ENCODE measurements around the gene MYCBP.

GRCh38 chr1:38860454-38860795, 12.7 kb downstream of the MYCBP start:
- TF ChIP-seq, protein P1, sequence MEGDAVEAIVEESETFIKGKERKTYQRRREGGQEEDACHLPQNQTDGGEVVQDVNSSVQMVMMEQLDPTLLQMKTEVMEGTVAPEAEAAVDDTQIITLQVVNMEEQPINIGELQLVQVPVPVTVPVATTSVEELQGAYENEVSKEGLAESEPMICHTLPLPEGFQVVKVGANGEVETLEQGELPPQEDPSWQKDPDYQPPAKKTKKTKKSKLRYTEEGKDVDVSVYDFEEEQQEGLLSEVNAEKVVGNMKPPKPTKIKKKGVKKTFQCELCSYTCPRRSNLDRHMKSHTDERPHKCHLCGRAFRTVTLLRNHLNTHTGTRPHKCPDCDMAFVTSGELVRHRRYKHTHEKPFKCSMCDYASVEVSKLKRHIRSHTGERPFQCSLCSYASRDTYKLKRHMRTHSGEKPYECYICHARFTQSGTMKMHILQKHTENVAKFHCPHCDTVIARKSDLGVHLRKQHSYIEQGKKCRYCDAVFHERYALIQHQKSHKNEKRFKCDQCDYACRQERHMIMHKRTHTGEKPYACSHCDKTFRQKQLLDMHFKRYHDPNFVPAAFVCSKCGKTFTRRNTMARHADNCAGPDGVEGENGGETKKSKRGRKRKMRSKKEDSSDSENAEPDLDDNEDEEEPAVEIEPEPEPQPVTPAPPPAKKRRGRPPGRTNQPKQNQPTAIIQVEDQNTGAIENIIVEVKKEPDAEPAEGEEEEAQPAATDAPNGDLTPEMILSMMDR (conservative IDR thresholded peaks at IDR 0.05; ENCODE audit: low read depth, low read length), result no peak
- TF ChIP-seq EZH2 (IDR thresholded peaks at IDR 0.05; ENCODE audit: borderline replicate concordance, low read depth, low read length, poor library complexity, severe bottlenecking), result no peak
